ENCODE data around the gene GLIPR1L2.
"Not testable (repeated sequence)": the region's sequence is repeated elsewhere in the genome, so short reads cannot be mapped to it uniquely, and the experiment has no call there.

The GLIPR1L2 gene

DNA sequence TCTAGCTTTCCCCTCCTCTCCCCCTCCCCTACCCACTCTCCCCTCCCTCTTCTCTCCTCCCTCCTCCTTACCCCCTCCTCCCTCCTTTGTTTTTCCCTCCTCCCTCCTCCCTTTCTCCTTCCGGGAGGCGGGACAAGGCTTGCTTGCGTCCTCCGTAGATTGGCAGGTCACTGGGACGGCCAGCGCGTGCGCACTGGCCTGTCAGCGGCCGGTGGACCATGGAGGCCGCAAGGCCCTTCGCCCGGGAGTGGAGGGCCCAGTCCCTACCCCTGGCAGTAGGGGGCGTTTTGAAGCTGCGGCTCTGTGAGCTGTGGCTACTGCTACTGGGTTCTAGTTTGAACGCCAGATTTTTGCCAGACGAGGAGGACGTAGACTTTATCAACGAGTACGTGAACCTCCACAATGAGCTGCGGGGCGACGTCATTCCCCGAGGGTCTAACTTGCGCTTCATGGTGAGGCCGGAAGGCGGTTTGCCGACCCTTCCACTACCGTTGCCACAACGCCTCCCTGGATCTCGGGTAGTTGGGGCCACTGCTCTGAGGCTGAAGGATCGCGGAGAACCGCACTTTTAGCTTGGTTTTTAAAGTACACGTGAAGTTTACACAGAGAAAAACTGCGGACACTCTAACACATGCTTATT lies at the start of gene GLIPR1L2:
TSS of gene GLIPR1L2 (plus strand) at position 191 of the 640 bp plus-strand sequence. CDS start at position 219, 28 bp downstream.
- DNase-seq, result peak; percentile 91

DNA sequence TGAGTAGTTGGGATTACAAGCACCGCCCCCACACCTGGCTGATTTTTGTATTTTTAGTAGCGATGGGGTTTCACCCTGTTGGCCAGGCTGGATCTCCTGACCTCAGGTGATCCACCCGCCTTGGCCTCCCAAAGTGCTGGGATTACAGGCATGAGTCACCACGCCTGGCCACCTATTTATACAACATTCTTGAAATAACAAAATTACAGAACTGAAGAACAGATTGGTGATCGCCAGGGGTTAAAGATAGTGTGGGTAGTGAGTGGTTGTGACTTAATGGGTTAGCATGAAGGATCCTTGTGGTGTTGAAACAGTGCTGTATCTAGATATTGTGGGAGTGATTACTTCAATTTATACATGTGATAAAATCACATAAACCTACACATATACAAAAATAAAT lies 49.0 kb upstream of the GLIPR1L2 start:
- DNase-seq, result no peak

DNA sequence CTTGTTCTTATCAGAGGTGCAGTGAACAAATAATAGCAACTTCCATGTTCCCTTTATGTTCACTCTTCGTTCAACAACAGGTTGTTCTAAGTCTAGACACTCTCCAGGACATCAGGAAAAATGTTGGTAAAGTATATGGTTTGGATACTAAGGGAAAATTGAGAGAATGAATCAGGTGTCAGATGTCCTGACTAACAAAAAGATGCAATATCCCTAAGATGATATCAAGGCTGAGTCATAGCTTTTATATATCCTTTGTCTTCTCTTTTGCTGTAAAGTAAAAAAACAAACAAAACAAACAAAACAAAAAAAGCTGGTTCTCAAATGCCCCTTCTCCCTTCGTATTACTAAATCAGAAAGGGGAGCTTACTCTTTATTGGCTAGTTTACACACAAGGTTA lies 45.4 kb upstream of the GLIPR1L2 start:
- DNase-seq, result no peak

DNA sequence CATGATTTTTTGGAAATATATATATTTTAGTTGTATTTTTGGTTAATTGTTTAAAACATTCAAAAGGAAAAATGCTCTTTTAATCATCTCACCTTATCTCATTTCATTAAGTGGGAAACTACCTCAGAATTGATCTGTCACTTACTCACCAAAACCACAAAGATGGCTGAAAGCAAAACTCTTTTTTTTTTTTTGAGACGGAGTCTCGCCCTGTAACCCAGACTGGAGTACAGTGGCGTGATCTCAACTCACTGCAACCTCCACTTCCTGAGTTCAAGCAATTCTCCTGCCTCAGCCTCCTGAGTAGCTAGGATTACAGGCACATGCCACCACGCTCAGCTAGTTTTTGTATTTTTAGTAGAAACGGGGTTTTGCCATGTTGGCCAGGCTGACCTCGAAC lies 44.7 kb upstream of the GLIPR1L2 start:
- DNase-seq, result not testable (repeated sequence)

DNA sequence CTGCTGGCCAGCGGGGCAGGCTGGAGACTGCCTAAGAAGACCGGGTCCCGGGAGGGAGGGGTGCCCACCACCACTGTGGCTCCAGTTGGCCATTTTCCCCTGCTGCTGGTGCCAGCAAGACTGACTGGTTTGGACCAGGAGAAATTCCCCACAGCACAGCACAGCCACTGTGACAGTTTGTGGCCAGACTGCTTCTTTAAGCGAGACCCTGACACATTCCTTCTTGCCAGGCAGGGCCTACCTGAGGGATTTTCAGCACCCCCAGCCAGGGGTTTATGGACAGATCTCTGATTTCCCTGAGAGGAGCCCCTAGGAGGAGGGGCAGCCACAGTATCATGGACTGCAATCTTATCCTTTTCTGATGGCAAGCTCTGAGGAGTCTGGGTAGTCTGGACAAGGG lies 40.9 kb upstream of the GLIPR1L2 start:
- no peak for DNase-seq

DNA sequence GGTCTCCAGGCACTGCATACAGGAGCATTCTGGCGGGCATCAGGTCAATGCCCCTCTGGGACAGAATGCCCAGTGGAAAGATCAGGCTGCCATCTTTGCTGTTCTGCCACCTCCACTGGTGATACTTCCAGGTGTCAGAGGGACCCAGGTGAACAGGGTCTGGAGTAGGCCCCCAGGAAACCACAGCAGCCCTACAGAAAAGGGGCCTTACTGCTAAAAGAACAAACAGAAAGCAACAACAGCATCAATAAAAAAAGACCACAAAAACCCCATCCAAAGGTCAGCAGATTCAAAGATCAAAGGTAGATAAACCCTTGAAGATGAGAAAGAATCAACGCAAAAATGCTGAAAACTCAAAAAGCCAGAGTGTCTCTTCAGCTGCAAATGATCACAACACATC lies 40.5 kb upstream of the GLIPR1L2 start:
- no peak for DNase-seq

DNA sequence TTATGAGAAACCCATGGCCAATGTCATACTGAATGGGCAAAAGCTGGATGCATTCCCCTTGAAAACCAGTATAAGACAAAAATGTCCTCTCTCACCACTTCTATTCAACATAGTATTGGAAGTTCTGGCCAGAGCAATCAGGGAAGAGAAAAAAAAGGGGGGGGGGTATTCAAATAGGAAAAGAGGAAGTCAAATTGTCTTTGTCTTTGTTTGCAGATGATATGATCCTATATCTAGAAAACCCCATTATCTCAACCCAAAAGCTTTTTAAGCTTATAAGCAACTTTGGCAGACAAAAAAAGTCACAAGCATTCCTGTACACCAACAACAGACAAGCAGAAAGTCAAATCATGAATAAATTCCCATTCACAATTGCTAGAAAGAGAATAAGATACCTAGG lies 36.9 kb upstream of the GLIPR1L2 start:
- no peak for DNase-seq

DNA sequence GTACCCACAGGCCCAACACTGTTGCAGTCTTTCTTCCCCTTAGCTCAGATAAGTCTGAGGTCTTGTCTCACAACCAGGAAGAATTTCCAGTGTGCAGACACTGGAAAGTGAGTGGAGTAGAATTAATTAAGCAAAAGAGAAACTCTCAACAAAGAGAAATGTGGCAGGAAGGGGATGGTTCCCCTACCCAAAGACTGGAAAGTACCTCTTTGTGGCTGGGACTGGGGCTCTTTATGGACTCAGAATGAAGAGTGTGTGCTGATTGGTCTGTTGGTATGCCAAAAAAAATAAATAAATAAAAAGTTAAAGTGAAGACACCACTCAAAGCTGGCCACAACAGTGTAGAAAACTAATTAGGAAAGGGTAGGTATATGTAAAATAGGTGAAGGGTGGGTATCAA lies 30.0 kb upstream of the GLIPR1L2 start:
- no peak for DNase-seq

DNA sequence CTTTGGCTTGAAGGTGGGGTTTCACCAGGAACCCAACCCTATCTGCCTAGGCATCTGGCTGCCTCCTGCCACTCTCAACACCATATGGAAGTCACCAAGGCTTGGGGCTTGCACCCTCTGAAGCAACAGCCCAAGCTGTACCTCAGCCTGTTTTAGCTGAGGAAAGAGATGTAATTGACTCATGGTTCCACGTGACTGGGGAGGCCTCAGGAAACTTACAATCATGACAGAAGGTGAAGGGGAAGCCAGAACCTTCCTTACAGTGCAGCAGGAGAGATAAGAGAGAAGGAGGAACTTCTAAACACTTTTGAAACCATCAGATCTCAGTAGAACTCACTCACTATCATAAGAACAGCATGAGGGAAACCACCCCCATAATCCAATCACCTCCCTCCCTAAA lies 29.5 kb upstream of the GLIPR1L2 start:
- no peak for DNase-seq

DNA sequence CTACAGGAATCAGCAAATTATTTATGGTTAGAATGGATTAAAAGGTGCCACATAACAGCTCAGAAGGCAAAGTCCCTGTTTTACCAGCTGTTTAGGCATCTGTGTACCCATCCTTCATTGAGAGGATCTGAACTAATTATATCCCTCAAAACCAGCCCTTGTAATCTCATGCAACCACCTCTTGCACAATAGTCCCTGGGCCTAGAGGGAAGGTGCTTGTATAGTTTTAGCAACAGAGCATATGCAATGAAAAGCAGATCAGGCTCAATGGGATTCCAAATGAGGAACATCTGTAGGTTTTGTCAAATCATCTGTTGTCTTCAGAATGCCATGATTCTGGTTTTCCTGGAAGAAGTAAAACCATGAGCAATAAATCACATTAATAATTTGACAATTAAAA lies 26.0 kb upstream of the GLIPR1L2 start:
- DNase-seq, result no peak

DNA sequence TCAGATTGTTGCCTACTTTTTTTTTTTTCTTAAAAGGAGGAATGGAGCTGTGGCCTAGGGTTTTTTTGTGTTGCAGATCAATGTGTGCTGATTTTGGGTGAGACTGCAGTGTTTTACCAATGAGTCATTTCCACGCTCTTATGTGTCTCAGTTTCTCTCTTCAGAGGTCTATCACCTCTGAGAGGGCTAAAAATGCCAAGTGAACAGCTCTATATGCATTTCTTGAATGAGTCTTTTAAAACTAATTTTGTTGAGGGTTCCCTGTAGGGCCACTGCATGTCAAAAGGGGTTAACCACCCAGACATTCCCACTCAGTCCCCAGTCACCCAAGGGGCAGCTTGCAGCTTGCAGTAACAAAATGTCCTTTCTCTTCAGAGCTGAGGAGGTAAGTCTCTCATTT lies 24.3 kb upstream of the GLIPR1L2 start:
- DNase-seq, result no peak

DNA sequence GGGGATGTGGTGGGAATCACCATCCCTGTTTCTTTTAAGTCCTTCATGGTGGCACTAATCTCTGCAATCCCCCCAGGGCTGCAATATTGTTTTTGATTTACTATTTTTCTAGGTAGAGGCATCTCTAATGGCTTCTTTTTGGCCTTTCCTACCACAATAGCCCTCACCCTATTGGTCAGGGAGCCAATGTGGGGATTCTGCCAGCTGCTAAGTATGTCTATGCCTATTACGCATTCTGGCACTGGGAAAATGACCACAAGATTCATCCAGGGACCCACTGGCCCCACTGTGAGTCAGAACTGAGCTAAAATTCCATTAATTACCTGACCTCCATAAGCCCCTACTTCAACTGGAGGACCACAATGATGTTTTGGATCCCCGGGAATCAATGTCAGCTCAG lies 15.9 kb upstream of the GLIPR1L2 start:
- DNase-seq, result no peak

DNA sequence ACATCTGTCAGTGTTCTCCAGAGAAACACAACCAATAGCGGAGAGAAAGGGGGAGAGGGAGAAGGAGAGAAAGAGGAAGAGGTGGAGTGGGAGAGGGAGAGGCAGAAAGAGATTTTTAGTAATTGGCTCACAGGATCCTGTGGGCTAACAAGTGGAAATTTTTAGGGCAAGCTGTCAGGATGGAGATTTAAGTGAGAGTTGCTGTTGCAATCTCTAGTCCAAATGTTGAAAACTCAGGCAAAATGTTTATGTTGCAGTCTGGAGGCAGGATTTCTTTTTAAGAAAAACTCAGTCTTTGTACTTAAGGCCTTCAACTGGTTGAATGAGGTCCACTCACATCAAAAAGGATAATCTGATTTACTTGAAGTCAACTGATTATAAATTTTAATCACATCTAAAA lies 12.5 kb upstream of the GLIPR1L2 start:
- no peak for DNase-seq

DNA sequence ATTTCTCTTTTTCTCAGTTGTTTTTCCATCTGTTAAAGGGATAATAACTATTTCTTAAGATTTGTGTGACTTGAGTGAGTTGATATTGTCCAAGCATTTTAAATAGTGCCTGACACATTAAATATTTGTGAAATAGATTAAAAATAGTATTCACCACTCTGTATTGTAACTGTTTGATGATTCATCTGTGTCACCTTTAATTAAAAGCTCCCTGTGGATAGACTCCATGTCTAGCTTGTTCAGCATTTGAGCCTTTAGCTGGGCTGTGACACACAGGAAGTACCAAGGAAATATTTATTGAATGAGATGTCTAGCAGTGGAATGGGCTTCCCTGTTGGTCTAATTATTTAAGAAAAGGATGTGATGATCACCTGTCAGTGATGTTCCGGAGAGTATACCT lies 1.8 kb upstream of the GLIPR1L2 start:
- no peak for DNase-seq

DNA sequence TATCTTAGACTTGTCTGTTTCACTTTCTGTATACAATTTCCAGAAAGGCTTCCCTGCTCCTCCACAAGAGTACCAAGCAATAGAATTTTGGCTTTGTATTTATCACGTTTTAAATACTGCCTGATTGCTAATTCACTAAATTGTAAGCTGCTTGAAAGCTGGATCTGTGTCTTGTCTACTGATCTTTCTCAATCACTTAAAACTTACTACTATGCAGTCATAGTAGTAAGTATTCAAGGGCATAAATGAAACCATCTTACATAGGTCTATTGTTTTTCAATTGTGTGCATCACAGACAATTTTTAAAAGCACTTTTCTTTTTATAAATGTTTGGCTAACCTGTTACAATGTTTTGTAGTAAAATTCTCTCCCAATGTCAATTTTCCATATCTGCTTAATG lies 1.2 kb upstream of the GLIPR1L2 start:
- DNase-seq, result no peak

DNA sequence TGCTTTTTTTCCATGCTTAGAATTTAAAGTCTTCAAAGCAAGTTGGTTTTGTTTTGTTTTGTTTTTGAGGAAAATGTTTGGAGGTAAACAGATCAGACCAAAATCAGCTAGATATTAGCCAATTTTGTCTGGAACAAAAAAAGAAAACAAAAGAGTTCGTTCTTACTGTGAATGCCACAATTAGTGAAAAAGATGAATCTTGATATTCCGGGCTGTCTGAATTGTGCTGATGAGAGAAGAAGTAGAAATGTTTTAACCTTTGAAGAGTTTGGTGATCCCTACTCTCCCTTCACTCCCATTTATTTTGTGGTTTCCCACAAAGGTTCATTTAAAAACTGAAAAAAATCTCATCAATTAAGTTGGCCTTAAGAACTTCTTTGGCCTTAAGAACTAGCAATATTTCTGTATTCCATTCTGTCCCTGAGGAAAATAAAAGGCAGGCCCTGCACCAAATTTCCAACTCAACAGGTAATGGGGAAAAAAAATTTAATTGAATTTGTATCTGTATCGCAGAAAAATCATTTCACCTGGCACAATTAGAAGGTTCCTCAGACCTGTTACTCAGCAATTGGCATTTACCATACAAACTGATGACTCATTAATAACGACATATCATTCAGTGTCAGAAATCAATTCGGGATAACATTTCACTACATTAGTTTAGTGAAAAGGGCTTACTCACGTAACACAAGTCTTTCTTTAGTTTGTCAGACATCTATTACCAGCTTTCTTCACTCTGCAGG lies 562 bp upstream of the GLIPR1L2 start:
- no peak for DNase-seq

DNA sequence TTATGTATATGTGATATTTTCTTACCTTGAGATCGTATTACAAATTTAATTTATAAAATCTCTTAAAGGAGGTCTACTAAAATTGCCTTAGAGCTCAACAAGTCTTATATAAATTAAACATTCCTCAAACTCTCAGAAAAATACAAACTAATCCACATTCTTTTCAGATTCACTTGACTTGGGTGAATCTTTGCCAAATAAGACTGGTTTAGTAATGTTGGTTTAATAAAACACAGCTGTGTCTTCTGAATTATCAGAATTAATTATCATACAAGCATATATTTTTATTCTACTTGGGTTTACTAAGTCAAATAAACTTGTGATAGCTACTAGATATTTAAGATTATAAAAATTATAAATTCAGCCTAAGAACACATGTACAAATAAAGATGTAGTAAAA lies 13.3 kb downstream of the GLIPR1L2 start:
- DNase-seq, result no peak

DNA sequence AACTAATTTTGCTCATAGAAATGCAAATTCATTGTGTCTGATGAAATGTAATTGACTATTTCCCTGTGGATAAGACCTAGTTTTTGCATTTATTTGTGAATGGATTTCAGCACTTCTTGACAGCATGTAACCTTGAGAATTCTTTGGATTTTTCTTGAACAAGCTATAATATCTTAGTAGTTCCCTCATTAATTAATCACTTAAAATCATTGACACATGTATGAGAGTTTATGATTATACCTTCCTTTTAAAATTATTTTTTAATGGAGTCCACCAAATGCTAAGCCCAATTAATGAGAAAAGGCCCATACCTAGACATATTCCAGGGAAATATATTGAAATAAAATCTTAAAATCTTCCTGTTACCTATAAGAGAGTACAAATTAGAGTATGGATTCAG lies 16.8 kb downstream of the GLIPR1L2 start:
- DNase-seq, result no peak

DNA sequence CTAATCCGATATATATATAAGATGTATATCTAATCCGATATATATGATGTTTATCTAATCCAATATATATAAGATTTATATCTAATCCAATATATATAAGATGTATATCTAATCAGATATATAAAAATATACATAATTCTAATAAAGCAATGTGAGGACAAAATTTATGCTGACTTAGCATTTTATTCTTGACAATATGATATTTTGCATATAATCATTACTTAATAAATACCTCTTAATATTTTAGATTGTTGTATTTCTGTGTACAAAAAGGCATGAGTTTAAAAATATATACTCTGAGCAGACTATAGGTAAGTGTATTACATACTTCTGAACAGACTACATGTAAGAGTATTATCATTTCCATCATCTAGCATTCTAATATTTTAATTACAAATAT lies 18.9 kb downstream of the GLIPR1L2 start:
- DNase-seq, result no peak

DNA sequence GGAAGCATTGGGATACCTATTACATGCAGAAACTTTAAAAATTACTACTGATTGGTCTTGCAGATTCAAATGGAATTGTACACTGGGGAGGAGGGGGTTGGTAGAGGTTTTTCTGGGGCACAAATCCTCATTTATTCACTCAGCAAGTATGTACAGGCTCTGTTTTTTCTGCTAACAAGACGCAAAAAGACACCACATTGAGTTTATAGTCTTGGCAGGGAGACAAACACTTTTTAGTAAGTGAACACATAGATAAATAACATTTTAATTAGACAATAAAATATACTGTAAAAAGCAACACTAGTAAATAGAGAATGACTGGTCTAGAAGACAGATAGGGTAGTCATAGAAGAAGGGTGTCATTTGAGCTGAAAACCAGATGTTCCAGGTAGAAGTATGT lies 23.8 kb downstream of the GLIPR1L2 start:
- DNase-seq, result no peak

DNA sequence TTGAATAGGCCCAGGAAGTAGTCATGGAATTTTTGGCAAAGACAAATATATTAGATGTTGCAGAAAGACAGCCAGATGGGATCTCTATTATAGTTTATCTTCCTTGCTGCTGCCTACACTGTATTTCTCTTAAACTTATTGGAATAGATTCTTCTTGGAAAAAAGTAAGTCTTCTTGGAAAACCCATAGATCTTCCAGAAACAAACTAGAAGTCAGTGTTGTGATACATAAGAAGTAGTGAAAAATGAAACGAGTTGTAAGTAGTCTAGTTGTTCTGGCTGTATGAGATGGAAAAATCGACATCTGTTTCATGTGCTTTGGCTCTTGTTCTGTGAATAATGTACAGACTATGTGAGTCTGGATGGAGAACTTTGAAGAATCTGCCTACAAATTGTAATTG lies 29.0 kb downstream of the GLIPR1L2 start:
- DNase-seq, result no peak

DNA sequence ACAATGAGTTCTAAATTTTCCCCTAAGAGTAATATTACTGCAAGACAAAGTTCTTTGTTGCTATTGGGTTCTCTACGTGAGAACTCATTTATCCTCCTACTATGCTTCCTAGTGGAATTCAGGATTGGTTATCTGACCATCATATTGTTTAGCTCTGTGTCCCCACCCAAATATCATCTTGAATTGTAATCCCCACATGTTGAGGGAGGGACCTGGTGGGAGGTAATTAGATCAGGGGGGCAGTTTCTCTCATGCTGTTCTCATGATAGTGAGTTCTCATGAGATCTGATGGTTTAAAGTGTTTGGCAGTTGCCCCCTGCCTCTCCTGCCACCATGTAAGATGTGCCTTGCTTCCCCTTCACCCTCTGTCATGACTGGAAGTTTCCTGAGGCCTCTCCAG lies 36.6 kb downstream of the GLIPR1L2 start:
- DNase-seq, result no peak

DNA sequence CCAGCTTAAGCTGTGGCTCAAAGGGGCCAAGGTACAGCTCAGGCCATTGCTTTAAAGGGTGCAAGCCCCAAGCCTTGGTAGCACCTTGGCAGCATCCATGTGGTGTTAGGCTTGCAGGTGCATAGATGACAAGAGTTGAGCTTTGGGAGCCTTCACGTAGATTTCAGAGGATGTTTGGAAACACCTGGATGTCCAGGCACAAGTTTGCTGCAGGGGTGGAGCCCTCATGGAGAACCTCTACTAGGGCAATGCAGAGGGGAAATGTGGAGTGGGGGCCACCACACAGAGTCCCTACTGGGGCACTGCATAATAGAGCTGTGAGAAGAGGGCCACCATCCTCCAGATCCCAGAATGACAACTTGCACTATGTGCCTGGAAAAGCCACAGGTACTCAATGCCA lies 37.9 kb downstream of the GLIPR1L2 start:
- DNase-seq, result no peak

DNA sequence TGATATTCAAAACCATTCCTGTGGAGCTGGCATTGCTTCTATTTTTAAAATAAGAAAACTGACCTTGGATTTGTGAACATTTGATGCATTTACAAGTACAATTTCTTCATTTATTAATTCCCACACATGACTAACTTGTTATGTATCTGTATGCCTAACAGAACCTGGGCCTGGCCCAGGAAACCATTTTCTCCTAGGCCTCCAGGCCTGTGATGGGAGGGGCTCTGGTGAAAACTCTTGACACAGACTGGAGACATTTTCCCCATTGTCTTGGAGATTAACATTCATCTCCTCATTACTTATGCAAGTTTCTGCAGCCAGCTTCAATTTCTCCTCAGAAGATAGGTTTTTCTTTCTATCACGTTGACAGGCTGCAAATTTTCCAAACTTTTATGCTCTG lies 42.0 kb downstream of the GLIPR1L2 start:
- DNase-seq, result no peak

DNA sequence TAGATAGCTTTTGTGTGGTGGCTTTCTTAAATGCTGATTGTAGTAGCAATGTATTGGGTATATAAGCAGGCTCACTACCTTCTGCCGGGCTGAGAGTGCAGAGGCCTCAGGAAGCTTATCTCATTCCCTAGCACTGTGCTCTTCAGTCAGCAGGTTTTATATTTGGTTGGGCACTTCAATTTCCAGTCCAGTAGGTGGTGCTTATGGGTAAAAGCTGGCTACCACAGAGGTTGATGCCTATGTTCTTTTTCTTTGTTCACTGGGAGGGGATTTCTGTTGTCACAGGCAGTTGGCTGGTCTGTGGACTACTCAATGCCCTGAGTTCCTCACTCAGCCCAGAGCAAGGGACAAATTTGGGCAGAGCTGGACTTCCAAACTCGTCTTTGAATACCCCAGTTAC lies 46.7 kb downstream of the GLIPR1L2 start:
- peak; percentile 11 for DNase-seq

Data from CD4-positive, alpha-beta T cell treated with Interleukin-17A for 4 hours (primary cell).